ENCODE results near the gene GFRA1. TPM values are rescaled to one million over a fixed set of nuclear protein-coding genes. Genes with fewer than 3 reads are reported as not detected.

GFRA1 gene
- total RNA-seq, 1 experiment from 2014 or later: 0.30 TPM

DNA sequence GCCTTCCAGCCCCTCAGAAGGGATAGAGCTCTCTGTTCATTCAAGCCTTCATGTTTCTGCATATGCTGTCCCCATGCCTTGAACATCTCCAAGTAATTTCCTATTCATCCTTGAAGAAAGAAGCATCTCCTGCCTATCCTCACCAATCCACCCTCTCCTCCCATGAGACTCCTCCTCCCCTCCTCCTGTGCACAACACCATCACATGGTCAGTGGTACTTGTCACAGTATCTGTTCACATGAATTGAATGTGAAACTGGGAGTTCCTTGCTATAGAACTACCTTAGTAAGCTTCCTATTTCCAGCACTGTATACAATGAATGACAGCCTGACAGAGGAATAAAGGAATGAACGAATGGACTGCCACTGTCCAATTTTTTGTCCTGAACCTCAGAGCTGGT lies 115.5 kb downstream of the GFRA1 start (continued):
- TF ChIP-seq, protein P1, sequence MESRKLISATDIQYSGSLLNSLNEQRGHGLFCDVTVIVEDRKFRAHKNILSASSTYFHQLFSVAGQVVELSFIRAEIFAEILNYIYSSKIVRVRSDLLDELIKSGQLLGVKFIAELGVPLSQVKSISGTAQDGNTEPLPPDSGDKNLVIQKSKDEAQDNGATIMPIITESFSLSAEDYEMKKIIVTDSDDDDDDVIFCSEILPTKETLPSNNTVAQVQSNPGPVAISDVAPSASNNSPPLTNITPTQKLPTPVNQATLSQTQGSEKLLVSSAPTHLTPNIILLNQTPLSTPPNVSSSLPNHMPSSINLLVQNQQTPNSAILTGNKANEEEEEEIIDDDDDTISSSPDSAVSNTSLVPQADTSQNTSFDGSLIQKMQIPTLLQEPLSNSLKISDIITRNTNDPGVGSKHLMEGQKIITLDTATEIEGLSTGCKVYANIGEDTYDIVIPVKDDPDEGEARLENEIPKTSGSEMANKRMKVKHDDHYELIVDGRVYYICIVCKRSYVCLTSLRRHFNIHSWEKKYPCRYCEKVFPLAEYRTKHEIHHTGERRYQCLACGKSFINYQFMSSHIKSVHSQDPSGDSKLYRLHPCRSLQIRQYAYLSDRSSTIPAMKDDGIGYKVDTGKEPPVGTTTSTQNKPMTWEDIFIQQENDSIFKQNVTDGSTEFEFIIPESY (IDR thresholded peaks at IDR 0.05; ENCODE audit: extremely low read depth, insufficient replicate concordance, low read length): no peak

- Histone ChIP-seq H3K27ac (ENCODE audit: low read depth, low read length) (no peak overlapping the region), H3K9ac (ENCODE audit: low read length) (no peak overlapping the region), H3K9me3 (ENCODE audit: control insufficient read depth in 1 of 2, insufficient read depth in 1 of 2, low read depth in 1 of 2, low read length in 2 of 2) (no peaks in the 10 kb centered on the region), H3K4me3 (replicated peaks in 1 of 2; ENCODE audit: low read depth in 1 of 2, low read length in 2 of 2) (no peak overlapping the region), H3K27me3 (ENCODE audit: insufficient read depth, low read length) (peaks cover 22% of the 10 kb centered on the region; the same call in 1 of the 2 replicates), H3K79me2 (ENCODE audit: insufficient read depth, low read length) (no peaks in the 10 kb centered on the region), H2AFZ (ENCODE audit: low read depth, low read length, poor library complexity, severe bottlenecking) (no peak overlapping the region), H3K9me2 (ENCODE audit: insufficient read depth) (no peaks in the 10 kb centered on the region), H4K20me1 (ENCODE audit: insufficient read depth) (no peaks in the 10 kb centered on the region), H3K4me2 (ENCODE audit: low read length) (no peak overlapping the region), H3K36me3 (ENCODE audit: control insufficient read depth in 1 of 2, insufficient read depth in 2 of 2, low read length in 2 of 2) (no peaks in the 10 kb centered on the region), H3K4me1 (ENCODE audit: control insufficient read depth in 1 of 2, insufficient read depth in 2 of 2, low read length in 2 of 2) (no peaks in the 10 kb centered on the region)
- no TSS peak for BruUV-seq (replicated peaks)
- intact Hi-C loops (cut with micrococcal nuclease): no loop called here
- RAD21 ChIA-PET (ENCODE audit: low non-redundant PET in 1 of 2, low total read pairs in 2 of 2, uncharacterized antibody in 2 of 2, unreplicated experiment in 2 of 2): no interaction called here
- ATAC-seq: no peak
- no peak for TF ChIP-seq JUND (IDR thresholded peaks at IDR 0.05)
- TF ChIP-seq, protein P1 (IDR thresholded peaks at IDR 0.05; ENCODE audit: extremely low read depth, insufficient replicate concordance, low read length): no peak
- POLR2A ChIA-PET: no interaction called here
- DNase-seq (ENCODE audit: low read depth, low spot score): no peak
- CTCF ChIA-PET: no interaction called here
Measured at GRCh38 chr10:116156819-116157218, 116.2 kb downstream of the GFRA1 start.

DNA sequence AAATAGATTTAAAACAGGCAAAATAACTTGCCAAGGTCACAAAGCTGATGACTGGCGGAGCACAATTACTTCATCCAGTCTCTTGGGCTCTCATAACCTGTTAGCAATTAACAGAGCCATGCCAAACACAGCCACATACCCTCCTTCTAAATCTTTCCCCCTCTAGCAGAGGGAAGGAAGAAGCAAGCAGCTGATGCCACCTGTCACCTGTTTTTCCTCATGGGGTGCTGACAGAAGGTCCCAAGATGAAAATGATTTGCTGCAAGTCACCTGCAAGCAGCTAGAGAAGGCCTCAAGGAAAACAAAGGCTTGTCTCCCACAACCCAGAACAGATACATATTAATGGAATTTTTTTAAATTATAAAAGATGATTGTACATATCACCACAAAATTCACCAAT lies 117.8 kb downstream of the GFRA1 start:
- H3K27me3 ChIP-seq (ENCODE audit: insufficient read depth, low read length): peaks cover 29% of the 10 kb centered on the region
- DNase-seq (ENCODE audit: low read depth, low spot score) (no peak), ATAC-seq (no peak)
- H3K4me1 ChIP-seq (ENCODE audit: control insufficient read depth in 1 of 2, insufficient read depth in 2 of 2, low read length in 2 of 2): no peaks in the 10 kb centered on the region
- H3K9me3 ChIP-seq (ENCODE audit: control insufficient read depth in 1 of 2, insufficient read depth in 1 of 2, low read depth in 1 of 2, low read length in 2 of 2): no peaks in the 10 kb centered on the region
- intact Hi-C loops (cut with micrococcal nuclease): no loop called here
- H3K27ac ChIP-seq (ENCODE audit: low read depth, low read length): no peak overlapping the region
- no peaks in the 10 kb centered on the region for H3K79me2 ChIP-seq (ENCODE audit: insufficient read depth, low read length)
- TF ChIP-seq RAD21 (IDR thresholded peaks at IDR 0.05; ENCODE audit: low read depth): no peak
- TF ChIP-seq, protein P2, sequence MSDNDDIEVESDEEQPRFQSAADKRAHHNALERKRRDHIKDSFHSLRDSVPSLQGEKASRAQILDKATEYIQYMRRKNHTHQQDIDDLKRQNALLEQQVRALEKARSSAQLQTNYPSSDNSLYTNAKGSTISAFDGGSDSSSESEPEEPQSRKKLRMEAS (IDR thresholded peaks at IDR 0.05): no peak
- no peak for TF ChIP-seq CEBPB (IDR thresholded peaks at IDR 0.05; ENCODE audit: low read depth)
- H3K36me3 ChIP-seq (ENCODE audit: control insufficient read depth in 1 of 2, insufficient read depth in 2 of 2, low read length in 2 of 2): no peaks in the 10 kb centered on the region
- no peaks in the 10 kb centered on the region for H3K9me2 ChIP-seq (ENCODE audit: insufficient read depth)
- no peak overlapping the region for H3K4me2 ChIP-seq (ENCODE audit: low read length)
- ChIA-PET CTCF (no interaction called here), RAD21 (ENCODE audit: low non-redundant PET in 1 of 2, low total read pairs in 2 of 2, uncharacterized antibody in 2 of 2, unreplicated experiment in 2 of 2) (no interaction called here), POLR2A (no interaction called here)
- BruUV-seq (replicated peaks): no TSS peak
- H3K4me3 ChIP-seq (replicated peaks in 1 of 2; ENCODE audit: low read depth in 1 of 2, low read length in 2 of 2): no peak overlapping the region
- H3K9ac ChIP-seq (ENCODE audit: low read length): no peak overlapping the region
- H2AFZ ChIP-seq (ENCODE audit: low read depth, low read length, poor library complexity, severe bottlenecking): no peak overlapping the region
- H4K20me1 ChIP-seq (ENCODE audit: insufficient read depth): no peaks in the 10 kb centered on the region
